LNCAP (cell line): Measurements from ENCODE around the gene FAAP100.

Source experiments
- CTCF ChIP-seq: fragments of 450-650 bp; IDR thresholded peaks from 2 replicates; pipeline ENCODE4 v1.5.1; 2017; ENCODE audit warnings: mild to moderate bottlenecking

FAAP100 gene

GRCh38 chr17:81579821-81580321, 27.7 kb upstream of the FAAP100 start:
- TF ChIP-seq CTCF: no peak

GRCh38 chr17:81579298-81579697, 27.1 kb upstream of the FAAP100 start:
- TF ChIP-seq CTCF: no peak

- TF ChIP-seq CTCF: no peak
These were observed 26.5 kb upstream of the FAAP100 start for GRCh38 chr17:81578561-81579225.

- no peak for TF ChIP-seq CTCF
These were observed 25.9 kb upstream of the FAAP100 start for GRCh38 chr17:81578038-81578441.

- no peak for TF ChIP-seq CTCF
These were observed 25.3 kb upstream of the FAAP100 start for GRCh38 chr17:81577278-81578000.

- no peak for TF ChIP-seq CTCF
These were observed 24.6 kb upstream of the FAAP100 start for GRCh38 chr17:81576621-81577277.

- TF ChIP-seq CTCF: no peak
These were observed 23.7 kb upstream of the FAAP100 start for GRCh38 chr17:81575836-81576235.
